Body of pancreas (tissue), 4 donors: ENCODE measurements around the gene MKS1.

Experiments used
- CTCF ChIP-seq, 7 experiments: fragments of 450-650 bp in 4 of 7; fragments of 200-600 bp in 3 of 7; sonication (generic) in 3 of 7; IDR thresholded peaks; one replicate each; pipeline ENCODE4 v1.5.1; 2016 to 2019; ENCODE audit warnings: antibody characterized with exemption in 7 of 7
- POLR2A ChIP-seq, 3 donors: fragments of 450-650 bp; IDR thresholded peaks; one replicate each; pipeline ENCODE4 v1.6.1; 2016; ENCODE audit warnings: antibody characterized with exemption in 3 of 3, mild to moderate bottlenecking in 2 of 3

- TF ChIP-seq CTCF (IDR thresholded peaks at IDR 0.05) = no peak
- TF ChIP-seq POLR2A (IDR thresholded peaks at IDR 0.05) = no peak
Observed at GRCh38 chr17:58187675-58188074, 31.4 kb downstream of the MKS1 start.
